SJCRH30 (cell line): ENCODE measurements around the gene AGXT2. TPM values are rescaled to one million over a fixed set of nuclear protein-coding genes. Genes with fewer than 3 reads are reported as not detected.

Experiments
- DNase-seq, 2 experiments: peaks; one replicate each; pipeline ENCODE4 v3.0.0-alpha.2; 2015 to 2020
- H3K27ac ChIP-seq: fragments of 250-450 bp; sonication (Bioruptor Pico); 2 replicates; pipeline ENCODE4 v1.5.1; 2020; ENCODE audit warnings: mild to moderate bottlenecking, moderate library complexity
- H3K27me3 ChIP-seq: fragments of 250-450 bp; sonication (Bioruptor Pico); 2 replicates; pipeline ENCODE4 v1.5.1; 2020; ENCODE audit warnings: mild to moderate bottlenecking, moderate library complexity
- H3K36me3 ChIP-seq: fragments of 250-450 bp; sonication (Bioruptor Pico); 2 replicates; pipeline ENCODE4 v1.5.1; 2020; ENCODE audit warnings: mild to moderate bottlenecking, moderate library complexity
- H3K4me1 ChIP-seq: fragments of 250-450 bp; sonication (Bioruptor Pico); 2 replicates; pipeline ENCODE4 v1.5.1; 2020; ENCODE audit warnings: mild to moderate bottlenecking, moderate library complexity
- H3K4me3 ChIP-seq: fragments of 250-450 bp; sonication (Bioruptor Pico); 2 replicates; pipeline ENCODE4 v1.5.1; 2020; ENCODE audit warnings: mild to moderate bottlenecking, moderate library complexity
- H3K9me3 ChIP-seq: fragments of 250-450 bp; sonication (Bioruptor Pico); replicated peaks from 2 replicates; pipeline ENCODE4 v1.5.1; 2020; ENCODE audit warnings: mild to moderate bottlenecking, moderate library complexity
- total RNA-seq: library from RNA; depleted of rRNA; stranded (reverse); fragments of >200 nt; shearing (Covaris generic); gene quantifications from 2 replicates; pipeline ENCODE4 v1.2.3, GENCODE V29; 2014; rRNA removed

AGXT2 gene
- not detected in 2 replicates for total RNA-seq

GRCh38 chr5:35047785-35048404, at the start of gene AGXT2:
AGXT2 (minus strand) TSS chr5:35047949; CDS start chr5:35047892, 57 bp downstream.
- no peak within 1 kb of the TSS for H3K27ac ChIP-seq

GRCh38 chr5:35096932-35097331, 49.2 kb upstream of the AGXT2 start:
- H3K27me3 ChIP-seq: no peaks in the 10 kb centered on the region; the same call in 1 of the 2 replicates
- no peaks in the 10 kb centered on the region for H3K36me3 ChIP-seq
- DNase-seq: no peak
- H3K4me1 ChIP-seq: no peaks in the 10 kb centered on the region
- no peak overlapping the region for H3K4me3 ChIP-seq
- no peak overlapping the region for H3K27ac ChIP-seq
- no peaks in the 10 kb centered on the region for H3K9me3 ChIP-seq

More at GRCh38 chr5:35047785-35048404, at the start of gene AGXT2:
- no peaks in the 10 kb centered on the region for H3K9me3 ChIP-seq
- peaks cover 3% of the 10 kb centered on the region for H3K27me3 ChIP-seq
- H3K4me3 ChIP-seq: no peak within 1 kb of the TSS
- H3K36me3 ChIP-seq: no peaks in the 10 kb centered on the region
- no peak for DNase-seq
- no peaks in the 10 kb centered on the region for H3K4me1 ChIP-seq

- DNase-seq: no peak
- no peaks in the 10 kb centered on the region for H3K36me3 ChIP-seq
- H3K4me3 ChIP-seq: no peak overlapping the region
- H3K9me3 ChIP-seq: no peaks in the 10 kb centered on the region
- H3K27me3 ChIP-seq: no peaks in the 10 kb centered on the region; the same call in 1 of the 2 replicates
- no peak overlapping the region for H3K27ac ChIP-seq
- H3K4me1 ChIP-seq: no peaks in the 10 kb centered on the region
These were observed 48.5 kb upstream of the AGXT2 start for GRCh38 chr5:35096216-35096615.

GRCh38 chr5:35095366-35095765, 47.6 kb upstream of the AGXT2 start:
- no peak for DNase-seq
- Histone ChIP-seq H3K4me1 (no peaks in the 10 kb centered on the region), H3K36me3 (no peaks in the 10 kb centered on the region), H3K9me3 (no peaks in the 10 kb centered on the region), H3K4me3 (no peak overlapping the region), H3K27ac (no peak overlapping the region), H3K27me3 (no peaks in the 10 kb centered on the region; the same call in 1 of the 2 replicates)

- no peak for DNase-seq
- Histone ChIP-seq H3K4me3 (no peak overlapping the region), H3K36me3 (no peaks in the 10 kb centered on the region), H3K9me3 (no peaks in the 10 kb centered on the region), H3K27ac (no peak overlapping the region), H3K4me1 (no peaks in the 10 kb centered on the region), H3K27me3 (no peaks in the 10 kb centered on the region; the same call in 1 of the 2 replicates)
These were observed 47.2 kb upstream of the AGXT2 start for GRCh38 chr5:35094948-35095347.

GRCh38 chr5:35092703-35093102, 45.0 kb upstream of the AGXT2 start:
- no peaks in the 10 kb centered on the region for H3K9me3 ChIP-seq
- no peak for DNase-seq
- H3K36me3 ChIP-seq: no peaks in the 10 kb centered on the region
- no peak overlapping the region for H3K4me3 ChIP-seq
- H3K4me1 ChIP-seq: no peaks in the 10 kb centered on the region
- H3K27ac ChIP-seq: no peak overlapping the region
- H3K27me3 ChIP-seq: no peaks in the 10 kb centered on the region; the same call in 1 of the 2 replicates

- Histone ChIP-seq H3K4me1 (no peaks in the 10 kb centered on the region), H3K27me3 (no peaks in the 10 kb centered on the region; the same call in 1 of the 2 replicates), H3K36me3 (no peaks in the 10 kb centered on the region), H3K9me3 (no peaks in the 10 kb centered on the region), H3K4me3 (no peak overlapping the region), H3K27ac (no peak overlapping the region)
- no peak for DNase-seq
These were observed 44.0 kb upstream of the AGXT2 start for GRCh38 chr5:35091704-35092103.

GRCh38 chr5:35089334-35090314, 41.9 kb upstream of the AGXT2 start:
- Histone ChIP-seq H3K4me1 (no peaks in the 10 kb centered on the region), H3K4me3 (no peak overlapping the region), H3K9me3 (no peaks in the 10 kb centered on the region; the same call in 1 of the 2 replicates), H3K27me3 (no peaks in the 10 kb centered on the region), H3K36me3 (no peaks in the 10 kb centered on the region), H3K27ac (no peak overlapping the region)
- peak; percentile 49 to 77 for DNase-seq

- no peak overlapping the region for H3K4me3 ChIP-seq
- no peaks in the 10 kb centered on the region for H3K36me3 ChIP-seq
- H3K27me3 ChIP-seq: no peaks in the 10 kb centered on the region
- H3K27ac ChIP-seq: no peak overlapping the region
- no peak for DNase-seq
- H3K9me3 ChIP-seq: no peaks in the 10 kb centered on the region; the same call in 1 of the 2 replicates
- no peaks in the 10 kb centered on the region for H3K4me1 ChIP-seq
These were observed 40.2 kb upstream of the AGXT2 start for GRCh38 chr5:35087991-35088390.

GRCh38 chr5:35083150-35083549, 35.4 kb upstream of the AGXT2 start:
- DNase-seq: no peak
- Histone ChIP-seq H3K36me3 (no peaks in the 10 kb centered on the region), H3K9me3 (no peaks in the 10 kb centered on the region; the same call in 1 of the 2 replicates), H3K4me3 (no peak overlapping the region), H3K4me1 (no peaks in the 10 kb centered on the region), H3K27ac (no peak overlapping the region), H3K27me3 (no peaks in the 10 kb centered on the region; the same call in 1 of the 2 replicates)

GRCh38 chr5:35082530-35082929, 34.8 kb upstream of the AGXT2 start:
- DNase-seq: no peak
- H3K27ac ChIP-seq: no peak overlapping the region
- no peaks in the 10 kb centered on the region; the same call in 1 of the 2 replicates for H3K27me3 ChIP-seq

GRCh38 chr5:35081134-35081533, 33.4 kb upstream of the AGXT2 start:
- no peaks in the 10 kb centered on the region; the same call in 1 of the 2 replicates for H3K27me3 ChIP-seq
- H3K4me1 ChIP-seq: no peaks in the 10 kb centered on the region
- no peak overlapping the region for H3K27ac ChIP-seq
- no peaks in the 10 kb centered on the region; the same call in 1 of the 2 replicates for H3K9me3 ChIP-seq
- no peak for DNase-seq
- H3K36me3 ChIP-seq: no peaks in the 10 kb centered on the region
- no peak overlapping the region for H3K4me3 ChIP-seq

More at GRCh38 chr5:35082530-35082929, 34.8 kb upstream of the AGXT2 start:
- no peaks in the 10 kb centered on the region for H3K4me1 ChIP-seq
- H3K36me3 ChIP-seq: no peaks in the 10 kb centered on the region
- H3K4me3 ChIP-seq: no peak overlapping the region
- no peaks in the 10 kb centered on the region; the same call in 1 of the 2 replicates for H3K9me3 ChIP-seq

- Histone ChIP-seq H3K27me3 (no peaks in the 10 kb centered on the region), H3K4me1 (peaks cover 3% of the 10 kb centered on the region; the same call in 1 of the 2 replicates), H3K36me3 (no peaks in the 10 kb centered on the region), H3K9me3 (no peaks in the 10 kb centered on the region), H3K4me3 (no peak overlapping the region), H3K27ac (no peak overlapping the region)
- no peak for DNase-seq
These were observed 25.4 kb upstream of the AGXT2 start for GRCh38 chr5:35073160-35073559.

- Histone ChIP-seq H3K27ac (no peak overlapping the region), H3K4me1 (peaks cover 3% of the 10 kb centered on the region; the same call in 1 of the 2 replicates), H3K4me3 (no peak overlapping the region), H3K36me3 (no peaks in the 10 kb centered on the region), H3K27me3 (peaks cover under 1% of the 10 kb centered on the region; the same call in 1 of the 2 replicates), H3K9me3 (no peaks in the 10 kb centered on the region)
- DNase-seq: no peak
These were observed 21.4 kb upstream of the AGXT2 start for GRCh38 chr5:35069188-35069587.

GRCh38 chr5:35067985-35068384, 20.2 kb upstream of the AGXT2 start:
- H3K36me3 ChIP-seq: no peaks in the 10 kb centered on the region
- H3K9me3 ChIP-seq: no peaks in the 10 kb centered on the region
- peaks cover 2% of the 10 kb centered on the region; the same call in 1 of the 2 replicates for H3K27me3 ChIP-seq
- H3K4me3 ChIP-seq: no peak overlapping the region
- peaks cover under 1% of the 10 kb centered on the region; the same call in 1 of the 2 replicates for H3K4me1 ChIP-seq
- DNase-seq: no peak
- no peak overlapping the region for H3K27ac ChIP-seq
